PC-9 (cell line): ENCODE results near the gene TSPAN3. TPM values are rescaled to one million over a fixed set of nuclear protein-coding genes. Genes with fewer than 3 reads are reported as not detected.

Experiments used
- BruUV-seq: library from RNA; stranded (reverse); fragments of 400-500 nt; replicated peaks from 2 replicates; lab custom pipeline; 2021; lab: Mats Ljungman, UMichigan
- CTCF ChIA-PET: fragments of 300-600 bp; sonication (Branson Sonifier 250); formaldehyde crosslinking; loops from one replicate; lab custom pipeline; 2022; ENCODE audit warnings: antibody characterized with exemption; lab: Charles Lee
- POLR2A ChIA-PET: fragments of 300-600 bp; sonication (Branson Sonifier 250); formaldehyde crosslinking; loops from one replicate; lab custom pipeline; 2022; ENCODE audit warnings: antibody characterized with exemption; ENCODE audit not compliant: unreplicated experiment; lab: Charles Lee
- DNase-seq, 2 experiments: peaks; one replicate each; pipeline versions ENCODE4 v3.0.0 to v3.0.0-alpha.2; 2015 to 2022; ENCODE audit warnings: mixed read lengths in 1 of 2
- H2AFZ ChIP-seq: fragments of 200-600 bp; sonication (generic); 2 replicates; pipeline ENCODE4 v1.8.1; 2017; ENCODE audit warnings: antibody characterized with exemption
- H3F3A ChIP-seq: fragments of 200-600 bp; sonication (generic); 2 replicates; pipeline ENCODE4 v1.8.1; 2017; ENCODE audit warnings: antibody characterized with exemption, mild to moderate bottlenecking, low read depth; ENCODE audit not compliant: insufficient read depth
- H3K27ac ChIP-seq: fragments of 200-600 bp; sonication (generic); 2 replicates; pipeline ENCODE4 v1.6.1; 2016; ENCODE audit warnings: mixed run types
- H3K27me3 ChIP-seq: fragments of 200-600 bp; sonication (generic); 2 replicates; pipeline ENCODE4 v1.6.1; 2016; ENCODE audit warnings: low read depth, mixed run types; ENCODE audit not compliant: insufficient read depth
- H3K36me3 ChIP-seq: fragments of 200-600 bp; sonication (generic); 2 replicates; pipeline ENCODE4 v1.6.1; 2016; ENCODE audit warnings: low read depth, mixed run types
- H3K4me1 ChIP-seq: fragments of 200-600 bp; sonication (generic); replicated peaks from 2 replicates; pipeline ENCODE4 v1.6.1; 2016; ENCODE audit warnings: mixed run types; ENCODE audit not compliant: insufficient read depth
- H3K4me2 ChIP-seq: fragments of 200-600 bp; sonication (generic); 2 replicates; pipeline ENCODE4 v1.6.1; 2017; ENCODE audit warnings: mixed run types
- H3K4me3 ChIP-seq: fragments of 200-600 bp; sonication (generic); 2 replicates; pipeline ENCODE4 v1.6.1; 2016; ENCODE audit warnings: mixed run types
- H3K79me2 ChIP-seq: fragments of 200-600 bp; sonication (generic); 2 replicates; pipeline ENCODE4 v1.6.1; 2017; ENCODE audit warnings: low read depth, mixed run types
- H3K9me2 ChIP-seq: fragments of 200-600 bp; sonication (generic); 2 replicates; pipeline ENCODE4 v1.8.1; 2017; ENCODE audit warnings: mild to moderate bottlenecking; ENCODE audit not compliant: insufficient read depth
- H3K9me3 ChIP-seq: fragments of 200-600 bp; sonication (generic); 2 replicates; pipeline ENCODE4 v1.8.1; 2016; ENCODE audit warnings: low read depth; ENCODE audit not compliant: insufficient read depth
- H4K20me1 ChIP-seq: fragments of 200-600 bp; sonication (generic); 2 replicates; pipeline ENCODE4 v1.8.1; 2017; ENCODE audit not compliant: insufficient read depth
- EZH2 ChIP-seq: fragments of 200-600 bp; sonication (generic); IDR thresholded peaks from 2 replicates; pipeline ENCODE4 v1.8.0; 2017; ENCODE audit warnings: antibody characterized with exemption, low read depth
- intact Hi-C: fragments of 100-400 bp; cut with micrococcal nuclease; formaldehyde crosslinking; loops from one replicate; pipeline ENCODE4 v1.10.0; 2022; ENCODE audit not compliant: unreplicated experiment
- total RNA-seq: library from RNA; stranded (reverse); gene quantifications from 2 replicates; pipeline ENCODE4 v1.2.3, GENCODE V29; 2021
- TF ChIP-seq, protein P1 (sequence below): fragments of 200-600 bp; sonication (generic); conservative IDR thresholded peaks from 2 replicates; pipeline ENCODE4 v1.6.1; 2017; ENCODE audit warnings: mixed run types, antibody characterized with exemption, mild to moderate bottlenecking, moderate library complexity

The TSPAN3 gene
- total RNA-seq, 1 experiment from 2014 or later, result 151 TPM

DNA sequence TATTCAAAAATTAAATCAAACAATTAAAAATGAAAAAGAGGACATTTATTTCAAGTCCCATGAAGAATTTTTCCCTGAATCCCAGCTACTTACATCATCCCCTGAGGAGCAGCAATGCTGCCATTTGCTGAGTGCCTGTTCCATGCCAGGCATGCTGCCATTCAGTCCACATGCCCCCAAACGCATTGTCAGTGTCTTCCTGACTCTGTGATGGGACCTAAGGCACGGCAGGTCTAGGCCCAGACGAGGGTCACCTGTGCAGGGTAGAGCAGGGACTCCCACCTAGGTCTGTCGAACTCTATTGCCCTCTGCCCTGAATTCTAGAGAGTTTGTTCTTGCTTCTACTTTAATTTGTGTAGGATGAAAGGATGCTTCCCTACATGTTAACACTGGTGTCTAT lies 68.9 kb downstream of the TSPAN3 start:
- no peaks in the 10 kb centered on the region for H3F3A ChIP-seq
- H3K4me2 ChIP-seq, result no peak overlapping the region
- no TSS peak for BruUV-seq
- TF ChIP-seq, protein P1, sequence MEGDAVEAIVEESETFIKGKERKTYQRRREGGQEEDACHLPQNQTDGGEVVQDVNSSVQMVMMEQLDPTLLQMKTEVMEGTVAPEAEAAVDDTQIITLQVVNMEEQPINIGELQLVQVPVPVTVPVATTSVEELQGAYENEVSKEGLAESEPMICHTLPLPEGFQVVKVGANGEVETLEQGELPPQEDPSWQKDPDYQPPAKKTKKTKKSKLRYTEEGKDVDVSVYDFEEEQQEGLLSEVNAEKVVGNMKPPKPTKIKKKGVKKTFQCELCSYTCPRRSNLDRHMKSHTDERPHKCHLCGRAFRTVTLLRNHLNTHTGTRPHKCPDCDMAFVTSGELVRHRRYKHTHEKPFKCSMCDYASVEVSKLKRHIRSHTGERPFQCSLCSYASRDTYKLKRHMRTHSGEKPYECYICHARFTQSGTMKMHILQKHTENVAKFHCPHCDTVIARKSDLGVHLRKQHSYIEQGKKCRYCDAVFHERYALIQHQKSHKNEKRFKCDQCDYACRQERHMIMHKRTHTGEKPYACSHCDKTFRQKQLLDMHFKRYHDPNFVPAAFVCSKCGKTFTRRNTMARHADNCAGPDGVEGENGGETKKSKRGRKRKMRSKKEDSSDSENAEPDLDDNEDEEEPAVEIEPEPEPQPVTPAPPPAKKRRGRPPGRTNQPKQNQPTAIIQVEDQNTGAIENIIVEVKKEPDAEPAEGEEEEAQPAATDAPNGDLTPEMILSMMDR, result no peak
- TF ChIP-seq EZH2, result no peak
- H3K79me2 ChIP-seq, result no peaks in the 10 kb centered on the region
- H2AFZ ChIP-seq, result no peak overlapping the region
- intact Hi-C loops, result no loop called here
- CTCF ChIA-PET, result no interaction called here
- no peak overlapping the region for H3K4me3 ChIP-seq
- no peak for DNase-seq
- H3K4me1 ChIP-seq, result no peaks in the 10 kb centered on the region
- no peaks in the 10 kb centered on the region for H4K20me1 ChIP-seq
- POLR2A ChIA-PET, result no interaction called here
- peaks cover 4% of the 10 kb centered on the region; the same call in 1 of the 2 replicates for H3K27me3 ChIP-seq
- no peak overlapping the region for H3K27ac ChIP-seq
- no peaks in the 10 kb centered on the region for H3K9me2 ChIP-seq
- no peaks in the 10 kb centered on the region for H3K36me3 ChIP-seq
- no peaks in the 10 kb centered on the region for H3K9me3 ChIP-seq

GRCh38 chr15:77001351-77001750 lies 69.6 kb downstream of the TSPAN3 start:
- intact Hi-C loops, result no loop called here
- no TSS peak for BruUV-seq
- H3K79me2 ChIP-seq, result no peaks in the 10 kb centered on the region
- no peaks in the 10 kb centered on the region for H3F3A ChIP-seq
- peaks cover 4% of the 10 kb centered on the region; the same call in 1 of the 2 replicates for H3K27me3 ChIP-seq
- no peak for DNase-seq
- no peak overlapping the region for H3K4me2 ChIP-seq
- CTCF ChIA-PET, result no interaction called here
- no peak overlapping the region for H2AFZ ChIP-seq
- no peaks in the 10 kb centered on the region for H3K9me2 ChIP-seq
- POLR2A ChIA-PET, result no interaction called here
- no peak overlapping the region for H3K27ac ChIP-seq
- H4K20me1 ChIP-seq, result no peaks in the 10 kb centered on the region
- H3K4me3 ChIP-seq, result no peak overlapping the region
- no peaks in the 10 kb centered on the region for H3K9me3 ChIP-seq
- TF ChIP-seq, protein P1, result no peak
- TF ChIP-seq EZH2, result no peak
- H3K4me1 ChIP-seq, result no peaks in the 10 kb centered on the region
- no peaks in the 10 kb centered on the region for H3K36me3 ChIP-seq

- DNase-seq, result no peak
- Histone ChIP-seq H3K4me1 (no peaks in the 10 kb centered on the region), H2AFZ (no peak overlapping the region), H3K36me3 (no peaks in the 10 kb centered on the region), H4K20me1 (no peaks in the 10 kb centered on the region), H3K9me2 (no peaks in the 10 kb centered on the region), H3K27ac (no peak overlapping the region), H3K27me3 (no peaks in the 10 kb centered on the region), H3K4me3 (no peak overlapping the region), H3K9me3 (no peaks in the 10 kb centered on the region), H3K4me2 (no peak overlapping the region), H3K79me2 (no peaks in the 10 kb centered on the region), H3F3A (no peaks in the 10 kb centered on the region)
- intact Hi-C loops, result no loop called here
- POLR2A ChIA-PET, result no interaction called here
- TF ChIP-seq, protein P1, result no peak
- TF ChIP-seq EZH2, result no peak
- BruUV-seq, result no TSS peak
- CTCF ChIA-PET, result no interaction called here
Measured at GRCh38 chr15:76999996-77000395, 70.9 kb downstream of the TSPAN3 start.
